Measurements from ENCODE around the gene SEMA6D. TPM values are rescaled to one million over a fixed set of nuclear protein-coding genes. Genes with fewer than 3 reads are reported as not detected.

SEMA6D gene
- total RNA-seq, 1 donor, result 8.0 TPM

DNA sequence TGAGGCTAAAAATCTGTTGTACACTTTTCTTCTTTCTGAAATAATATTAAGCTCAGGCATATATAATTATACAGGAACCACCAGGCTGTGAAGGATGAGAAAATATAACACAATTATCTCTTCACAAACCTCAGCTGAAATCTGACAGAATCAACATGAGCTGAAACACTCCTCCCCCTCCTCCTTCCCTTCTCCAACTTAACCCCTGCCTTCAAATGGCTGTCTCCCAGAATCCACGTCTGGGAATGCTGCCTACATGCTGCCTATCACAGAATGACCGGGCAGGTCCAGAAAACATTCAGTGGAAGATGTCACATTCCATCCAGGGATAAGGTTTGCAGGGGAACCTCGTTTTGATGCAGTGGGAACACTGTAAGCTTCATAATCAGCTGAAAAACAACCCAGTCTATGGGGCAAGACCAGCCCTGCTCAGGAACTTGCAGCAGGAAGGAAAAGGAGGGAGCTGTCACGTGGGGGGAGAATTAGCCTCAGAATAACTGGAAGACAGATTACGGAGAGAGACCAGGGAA is 44.0 kb upstream of the SEMA6D start:
- Histone ChIP-seq H4K20me1 (ENCODE audit: insufficient read depth, low read length) (no peaks in the 10 kb centered on the region), H3K27ac (ENCODE audit: low read depth, low read length) (no peak overlapping the region), H3K4me2 (ENCODE audit: insufficient read depth, low read length) (no peak overlapping the region), H3K79me2 (ENCODE audit: insufficient read depth, low read length) (no peaks in the 10 kb centered on the region), H3K4me3 (ENCODE audit: insufficient read depth, low read length) (no peak overlapping the region), H3K4me1 (ENCODE audit: insufficient read depth, low read length) (no peaks in the 10 kb centered on the region), H3K27me3 (ENCODE audit: insufficient read depth, low read length) (no peaks in the 10 kb centered on the region), H3K9me3 (ENCODE audit: low read depth, low read length) (no peaks in the 10 kb centered on the region), H2AFZ (ENCODE audit: low read length) (no peak overlapping the region), H3K36me3 (ENCODE audit: insufficient read depth, low read length) (no peaks in the 10 kb centered on the region)
- DNase-seq (ENCODE audit: insufficient read length, low spot score, missing footprints), result no peak
- TF ChIP-seq, protein P1, sequence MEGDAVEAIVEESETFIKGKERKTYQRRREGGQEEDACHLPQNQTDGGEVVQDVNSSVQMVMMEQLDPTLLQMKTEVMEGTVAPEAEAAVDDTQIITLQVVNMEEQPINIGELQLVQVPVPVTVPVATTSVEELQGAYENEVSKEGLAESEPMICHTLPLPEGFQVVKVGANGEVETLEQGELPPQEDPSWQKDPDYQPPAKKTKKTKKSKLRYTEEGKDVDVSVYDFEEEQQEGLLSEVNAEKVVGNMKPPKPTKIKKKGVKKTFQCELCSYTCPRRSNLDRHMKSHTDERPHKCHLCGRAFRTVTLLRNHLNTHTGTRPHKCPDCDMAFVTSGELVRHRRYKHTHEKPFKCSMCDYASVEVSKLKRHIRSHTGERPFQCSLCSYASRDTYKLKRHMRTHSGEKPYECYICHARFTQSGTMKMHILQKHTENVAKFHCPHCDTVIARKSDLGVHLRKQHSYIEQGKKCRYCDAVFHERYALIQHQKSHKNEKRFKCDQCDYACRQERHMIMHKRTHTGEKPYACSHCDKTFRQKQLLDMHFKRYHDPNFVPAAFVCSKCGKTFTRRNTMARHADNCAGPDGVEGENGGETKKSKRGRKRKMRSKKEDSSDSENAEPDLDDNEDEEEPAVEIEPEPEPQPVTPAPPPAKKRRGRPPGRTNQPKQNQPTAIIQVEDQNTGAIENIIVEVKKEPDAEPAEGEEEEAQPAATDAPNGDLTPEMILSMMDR (IDR thresholded peaks at IDR 0.05; ENCODE audit: extremely low read depth, low read depth, low read length), result no peak

DNA sequence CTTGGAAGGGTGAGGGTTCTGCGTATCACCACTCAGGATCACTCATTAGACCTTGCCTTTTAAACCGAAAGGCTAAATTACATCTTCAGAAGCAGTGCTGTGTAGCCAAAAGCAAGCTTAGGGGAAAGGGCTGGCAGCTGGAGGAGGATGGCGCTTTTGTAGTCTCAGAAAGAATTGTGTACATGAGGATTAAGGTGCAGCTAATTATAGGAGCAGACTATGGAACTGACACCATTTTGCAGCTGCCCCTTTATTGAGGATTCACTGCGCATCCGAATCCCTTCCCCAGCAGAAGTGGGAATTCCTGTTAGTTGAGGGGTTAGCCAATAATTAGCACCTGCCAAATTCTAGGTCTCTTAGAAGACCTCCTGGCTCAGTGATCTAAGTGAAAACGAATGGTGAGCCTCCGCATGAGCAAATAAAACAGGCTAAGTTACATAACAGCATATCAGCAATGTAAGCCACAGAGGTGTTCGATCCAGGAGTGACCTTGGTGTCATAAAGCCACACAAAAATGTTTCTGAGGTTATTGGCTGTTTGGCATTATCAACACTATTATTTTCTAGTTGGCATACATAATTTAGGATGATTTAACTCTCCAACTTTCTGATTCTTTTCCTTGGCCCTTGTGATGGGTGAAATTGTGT is 42.6 kb upstream of the SEMA6D start:
- Histone ChIP-seq H3K4me1 (ENCODE audit: insufficient read depth, low read length) (no peaks in the 10 kb centered on the region), H3K36me3 (ENCODE audit: insufficient read depth, low read length) (no peaks in the 10 kb centered on the region)
- TF ChIP-seq, protein P1 (IDR thresholded peaks at IDR 0.05; ENCODE audit: extremely low read depth, low read depth, low read length), result no peak

DNA sequence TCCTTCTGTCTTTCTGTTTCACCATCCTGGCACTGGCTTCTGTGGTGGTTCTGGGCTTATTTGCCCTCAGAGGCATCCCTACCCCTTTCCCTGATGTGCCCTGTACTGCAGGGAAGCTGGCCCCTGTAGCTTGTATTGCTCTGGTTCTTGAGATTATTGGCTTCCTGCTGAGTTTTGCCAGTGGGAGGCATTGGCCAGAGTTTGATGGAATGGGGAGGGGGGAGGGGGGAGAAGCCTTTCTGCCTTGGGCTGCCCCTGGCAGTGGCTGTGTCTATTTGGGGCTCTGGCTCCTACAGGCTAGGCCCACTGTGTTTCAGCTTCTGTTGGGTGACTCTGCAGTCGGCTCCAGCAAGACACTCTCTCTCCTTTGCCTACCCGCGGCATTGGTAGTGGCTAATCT is 41.6 kb upstream of the SEMA6D start:
- Histone ChIP-seq H4K20me1 (ENCODE audit: insufficient read depth, low read length) (no peaks in the 10 kb centered on the region), H3K27me3 (ENCODE audit: insufficient read depth, low read length) (no peaks in the 10 kb centered on the region), H3K27ac (ENCODE audit: low read depth, low read length) (no peak overlapping the region), H3K4me2 (ENCODE audit: insufficient read depth, low read length) (no peak overlapping the region), H3K36me3 (ENCODE audit: insufficient read depth, low read length) (no peaks in the 10 kb centered on the region), H3K4me1 (ENCODE audit: insufficient read depth, low read length) (no peaks in the 10 kb centered on the region), H3K79me2 (ENCODE audit: insufficient read depth, low read length) (no peaks in the 10 kb centered on the region), H3K9me3 (ENCODE audit: low read depth, low read length) (no peaks in the 10 kb centered on the region), H3K4me3 (ENCODE audit: insufficient read depth, low read length) (no peak overlapping the region), H2AFZ (ENCODE audit: low read length) (no peak overlapping the region)
- TF ChIP-seq, protein P1 (IDR thresholded peaks at IDR 0.05; ENCODE audit: extremely low read depth, low read depth, low read length), result no peak
- no peak for DNase-seq (ENCODE audit: insufficient read length, low spot score, missing footprints)

More for the DNA sequence above, 42.6 kb upstream of the SEMA6D start:
- DNase-seq (ENCODE audit: insufficient read length, low spot score, missing footprints), result peak; percentile 29
- H3K79me2 ChIP-seq (ENCODE audit: insufficient read depth, low read length), result no peaks in the 10 kb centered on the region
- no peak overlapping the region for H3K4me2 ChIP-seq (ENCODE audit: insufficient read depth, low read length)
- H3K4me3 ChIP-seq (ENCODE audit: insufficient read depth, low read length), result no peak overlapping the region
- H2AFZ ChIP-seq (ENCODE audit: low read length), result no peak overlapping the region
- H4K20me1 ChIP-seq (ENCODE audit: insufficient read depth, low read length), result no peaks in the 10 kb centered on the region
- H3K9me3 ChIP-seq (ENCODE audit: low read depth, low read length), result no peaks in the 10 kb centered on the region
- H3K27me3 ChIP-seq (ENCODE audit: insufficient read depth, low read length), result no peaks in the 10 kb centered on the region
- H3K27ac ChIP-seq (ENCODE audit: low read depth, low read length), result no peak overlapping the region

DNA sequence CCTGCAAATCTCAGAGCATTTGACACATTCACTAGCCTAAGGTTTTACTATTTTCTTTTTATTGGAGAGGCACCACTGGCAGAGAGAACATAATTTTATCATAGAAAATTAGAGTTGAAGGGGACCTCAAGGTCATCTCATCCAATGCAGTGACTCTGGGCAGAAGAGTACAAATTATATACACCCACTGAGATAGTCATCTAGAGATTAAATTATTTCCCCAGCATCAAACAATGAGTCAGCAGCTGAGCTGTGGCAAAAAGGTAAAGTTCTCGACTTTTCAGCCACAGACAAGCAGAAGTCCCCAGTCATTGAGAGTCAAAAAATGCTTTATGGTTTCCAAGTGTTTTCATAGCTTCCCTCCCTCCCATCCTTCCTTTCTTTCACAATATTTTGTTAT is 39.3 kb upstream of the SEMA6D start:
- TF ChIP-seq, protein P1 (IDR thresholded peaks at IDR 0.05; ENCODE audit: extremely low read depth, low read depth, low read length), result no peak
- no peak overlapping the region for H3K4me2 ChIP-seq (ENCODE audit: insufficient read depth, low read length)
- no peaks in the 10 kb centered on the region for H3K36me3 ChIP-seq (ENCODE audit: insufficient read depth, low read length)
- H4K20me1 ChIP-seq (ENCODE audit: insufficient read depth, low read length), result no peaks in the 10 kb centered on the region
- peak; percentile 25 for DNase-seq (ENCODE audit: insufficient read length, low spot score, missing footprints)
- no peak overlapping the region for H3K27ac ChIP-seq (ENCODE audit: low read depth, low read length)
- no peaks in the 10 kb centered on the region for H3K9me3 ChIP-seq (ENCODE audit: low read depth, low read length)
- no peak overlapping the region for H2AFZ ChIP-seq (ENCODE audit: low read length)
- H3K4me3 ChIP-seq (ENCODE audit: insufficient read depth, low read length), result no peak overlapping the region
- no peaks in the 10 kb centered on the region for H3K79me2 ChIP-seq (ENCODE audit: insufficient read depth, low read length)
- no peaks in the 10 kb centered on the region for H3K27me3 ChIP-seq (ENCODE audit: insufficient read depth, low read length)
- no peaks in the 10 kb centered on the region for H3K4me1 ChIP-seq (ENCODE audit: insufficient read depth, low read length)

Measured in osteoblast (primary cell).